Dedifferentiated amniotic fluid mesenchymal stem cell (primary cell): ENCODE measurements around the gene TMEM63B.
"Not testable (repeated sequence)": the region's sequence is repeated elsewhere in the genome, so short reads cannot be mapped to it uniquely, and the experiment has no call there.

Experiments
- DNase-seq: peaks from one replicate; pipeline ENCODE4 v3.0.0-alpha.2; 2016; ENCODE audit errors: extremely low spot score

TMEM63B gene

GRCh38 chr6:44127186-44128019 is at the start of gene TMEM63B, which contains the start of gene MRPL14:
TSS of gene TMEM63B (plus strand) at chr6:44127554. CDS start at chr6:44134585, 7,031 bp downstream.
TSS of gene MRPL14 (minus strand) at chr6:44127452. CDS start at chr6:44116611, 10,841 bp downstream.
- peak; percentile 76 for DNase-seq

- DNase-seq = no peak
Measured at GRCh38 chr6:44078219-44078826, 49.0 kb upstream of the TMEM63B start.

DNA sequence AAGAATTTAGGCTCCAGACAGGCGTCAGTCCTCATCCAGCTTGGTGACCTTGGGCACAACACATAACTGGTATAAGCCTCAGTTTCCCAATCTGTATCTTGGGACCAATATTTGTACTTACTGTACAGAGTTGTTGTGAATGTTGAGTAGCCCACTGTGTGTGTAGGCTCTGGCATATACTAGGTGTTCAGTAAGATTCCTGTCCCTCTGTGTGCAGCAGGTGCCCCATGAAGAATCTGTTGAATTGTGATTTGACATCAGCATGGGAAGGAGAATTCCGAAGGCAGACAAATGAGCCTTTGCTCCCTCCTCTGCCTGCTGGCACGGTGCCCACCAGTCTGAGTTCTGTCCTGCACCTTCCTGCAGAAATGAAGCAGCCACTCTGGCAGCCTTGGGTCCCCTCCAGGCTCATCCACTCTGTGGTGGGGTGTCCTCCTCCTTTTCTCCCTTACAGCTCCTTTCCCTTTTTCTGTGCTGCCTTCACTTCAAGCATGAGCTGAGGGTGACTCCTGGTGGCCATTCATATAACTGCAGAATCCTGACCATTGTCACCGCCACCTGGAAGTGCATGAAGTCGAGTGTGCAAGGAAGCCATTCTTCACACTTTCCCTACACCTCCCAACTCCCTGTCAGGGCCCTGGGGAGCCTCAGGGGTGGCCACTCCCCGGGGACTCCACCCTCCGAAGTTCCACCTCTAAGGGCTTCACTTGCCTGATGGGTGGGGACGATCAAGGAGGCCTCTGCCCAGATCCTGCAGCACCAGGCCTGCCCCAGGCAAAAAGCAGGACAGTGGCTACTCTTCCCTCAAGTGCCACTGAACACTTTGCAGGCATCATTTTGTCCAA is 48.3 kb upstream of the TMEM63B start:
- DNase-seq = peak; percentile 74

DNA sequence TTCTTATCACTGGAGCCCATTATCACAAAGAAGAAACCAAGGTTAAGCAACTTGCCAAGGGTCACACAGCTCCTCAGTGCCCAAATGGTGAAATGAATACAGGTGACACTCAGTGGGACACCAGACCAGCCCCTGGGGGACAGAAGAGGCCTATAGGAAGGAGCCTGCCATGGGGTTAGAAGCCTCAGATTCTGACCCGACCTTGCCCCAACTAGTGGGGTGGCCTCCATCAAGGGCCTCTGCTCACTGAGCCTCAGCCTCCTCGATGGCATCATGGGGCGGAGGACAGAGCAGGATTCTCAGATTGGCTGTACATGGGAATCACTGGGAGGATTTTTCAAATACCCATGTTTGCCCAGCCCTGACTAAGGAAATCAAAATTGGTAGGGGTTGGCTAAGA is 47.7 kb upstream of the TMEM63B start:
- DNase-seq = no peak

DNA sequence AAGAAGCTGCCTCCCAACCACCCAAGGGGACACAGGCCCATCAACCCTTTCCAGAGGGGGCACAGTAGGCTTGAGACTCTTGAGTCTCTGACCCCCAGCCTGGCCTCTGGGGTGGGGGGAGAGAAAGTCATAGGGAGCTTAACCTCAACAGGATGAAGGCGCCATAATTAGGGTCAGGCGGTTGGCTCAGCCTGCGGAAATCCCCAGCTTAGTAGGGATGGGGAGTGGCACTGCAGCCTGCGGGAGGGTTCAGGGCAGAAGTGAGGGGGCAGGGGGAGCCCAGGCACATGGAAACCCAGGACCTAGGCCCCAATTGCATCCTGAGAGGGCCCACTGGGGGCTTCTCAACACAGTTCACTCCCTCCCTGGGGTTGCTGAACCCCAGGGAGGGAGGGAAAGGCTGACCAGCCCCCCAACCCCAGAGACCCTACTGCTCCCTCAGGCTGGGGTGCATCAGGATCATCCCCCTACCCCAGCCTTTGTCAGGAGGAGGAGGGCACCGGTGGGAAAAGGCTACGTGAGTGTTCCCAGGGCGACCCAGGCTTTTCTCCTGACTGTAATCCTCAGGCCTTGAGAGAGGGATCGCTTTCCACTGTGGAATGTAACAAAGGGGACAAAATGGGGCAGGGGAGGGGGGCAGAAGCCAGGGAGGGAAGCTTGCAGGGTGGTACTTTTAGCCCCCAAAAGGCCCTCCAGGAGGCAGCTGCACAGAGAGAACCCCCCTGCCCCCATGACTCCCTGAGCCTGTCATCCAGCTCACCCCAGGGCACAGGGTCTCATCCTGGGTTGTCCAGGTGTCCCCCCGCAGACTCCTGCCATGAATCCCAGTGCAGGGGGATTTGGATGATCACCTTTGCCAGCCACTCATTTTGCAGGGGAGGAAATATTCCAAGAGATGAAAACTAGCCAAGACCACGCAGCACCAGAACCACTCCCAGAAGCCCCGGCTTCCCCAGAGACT is 46.5 kb upstream of the TMEM63B start:
- no peak for DNase-seq

GRCh38 chr6:44081753-44082152 is 45.6 kb upstream of the TMEM63B start:
- DNase-seq = no peak

DNA sequence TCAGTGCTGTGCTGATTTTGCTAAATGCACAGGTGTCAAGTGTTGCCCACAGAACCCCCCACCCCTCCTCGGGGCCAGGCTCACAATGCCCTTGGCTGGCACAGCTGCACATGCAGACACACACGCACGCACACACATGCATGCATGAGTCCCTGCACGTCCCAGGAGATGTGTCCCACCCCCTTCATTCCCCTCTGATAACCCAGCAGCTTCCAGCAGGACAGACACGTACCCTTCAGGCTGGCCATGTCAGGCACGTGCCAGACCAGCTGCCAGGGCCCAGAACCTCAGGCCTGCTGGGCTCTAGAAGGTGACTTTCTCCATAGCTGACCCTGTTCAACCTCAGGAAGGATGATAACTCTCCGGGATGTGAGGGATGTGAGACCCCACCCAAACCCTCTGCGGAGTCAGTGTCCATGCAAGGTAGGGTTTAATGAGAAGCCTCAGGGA is 44.5 kb upstream of the TMEM63B start:
- DNase-seq = no peak

DNA sequence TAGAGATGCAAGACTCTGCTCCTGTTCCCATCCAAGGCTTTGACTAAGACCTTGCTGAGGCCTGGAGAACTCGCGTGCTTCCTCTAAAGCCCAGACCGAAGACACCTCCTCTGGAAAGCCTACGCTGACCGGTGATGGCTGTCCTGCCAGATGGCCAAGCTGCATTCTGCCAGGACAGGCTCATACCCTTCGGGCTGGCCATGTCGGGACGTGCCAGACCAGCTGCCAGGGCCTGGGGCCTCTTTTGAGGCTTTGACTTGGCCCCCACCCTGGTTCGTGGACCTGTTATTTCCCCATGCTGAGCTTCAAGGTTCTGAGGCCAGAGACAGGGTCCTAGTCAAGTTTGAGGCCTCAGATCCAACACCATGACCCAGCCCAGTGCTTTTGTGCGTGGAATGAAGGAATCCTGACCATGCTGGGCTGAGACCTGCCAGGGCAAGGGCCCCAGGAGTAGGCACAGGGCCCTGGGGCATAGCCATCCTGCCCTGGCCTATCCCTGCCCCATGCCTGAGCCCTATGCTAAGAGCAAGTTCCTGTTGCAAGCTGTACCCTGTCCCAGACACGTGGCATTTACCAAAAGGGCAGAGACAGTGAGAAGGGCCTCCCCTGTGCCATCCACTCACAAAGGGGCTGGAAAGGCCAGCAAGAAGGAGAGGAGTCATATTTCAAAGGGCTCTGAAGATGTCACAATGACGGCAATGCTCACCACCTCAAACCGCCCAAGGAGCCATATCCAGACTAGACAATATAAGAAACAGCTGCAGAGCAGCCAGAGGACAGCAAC is 42.9 kb upstream of the TMEM63B start:
- no peak for DNase-seq

DNA sequence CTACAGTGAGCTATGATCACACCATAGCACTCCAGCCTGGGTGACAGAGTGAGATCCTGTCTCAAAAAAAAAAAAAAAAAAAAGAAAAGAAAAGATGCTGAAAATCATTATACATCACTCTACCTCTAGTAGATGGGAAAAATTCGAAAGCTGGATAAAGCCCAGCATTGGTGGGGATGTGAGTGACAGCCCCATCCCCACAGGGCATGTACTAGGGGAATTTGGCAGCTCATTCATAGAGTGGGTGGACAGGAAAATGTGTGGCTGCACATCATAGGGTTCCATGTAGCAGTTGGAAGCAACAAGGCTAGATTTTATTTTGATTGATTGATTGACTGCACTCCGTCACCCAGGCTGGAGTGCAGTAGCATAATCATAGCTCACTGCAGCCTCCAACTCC is 42.1 kb upstream of the TMEM63B start:
- no peak for DNase-seq

DNA sequence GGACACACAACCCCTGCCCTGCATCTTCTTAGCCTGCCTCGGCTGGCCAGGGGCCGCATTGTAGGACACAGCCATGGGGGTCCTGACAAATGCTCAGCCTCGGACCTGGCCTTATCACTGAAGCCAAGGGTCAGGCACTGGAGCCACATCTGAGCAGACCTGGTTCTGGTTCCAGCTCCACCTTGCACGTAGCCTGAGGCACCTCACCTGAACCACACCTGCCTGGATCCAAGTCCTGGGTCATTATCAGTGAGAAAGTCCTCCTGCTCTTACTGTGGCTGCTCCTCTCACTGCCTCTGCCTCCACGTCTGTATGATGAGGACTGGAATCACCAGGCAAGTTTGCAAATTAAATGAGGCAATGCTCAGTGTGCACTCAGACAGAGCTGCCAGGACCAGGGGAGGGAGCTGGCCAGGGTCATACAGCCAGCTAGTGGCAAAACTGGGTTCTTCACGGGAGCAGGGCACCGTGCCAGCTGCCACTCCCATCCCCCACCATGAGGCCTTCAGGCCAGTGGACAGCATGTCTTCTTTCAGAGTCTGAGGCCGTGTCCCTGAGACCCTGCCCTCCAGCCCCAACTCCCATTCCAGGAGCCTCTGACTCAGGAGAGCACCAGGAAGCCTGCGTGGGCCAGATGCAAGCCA is 40.3 kb upstream of the TMEM63B start:
- no peak for DNase-seq

- no peak for DNase-seq
Measured at GRCh38 chr6:44087623-44088022, 39.7 kb upstream of the TMEM63B start.

DNA sequence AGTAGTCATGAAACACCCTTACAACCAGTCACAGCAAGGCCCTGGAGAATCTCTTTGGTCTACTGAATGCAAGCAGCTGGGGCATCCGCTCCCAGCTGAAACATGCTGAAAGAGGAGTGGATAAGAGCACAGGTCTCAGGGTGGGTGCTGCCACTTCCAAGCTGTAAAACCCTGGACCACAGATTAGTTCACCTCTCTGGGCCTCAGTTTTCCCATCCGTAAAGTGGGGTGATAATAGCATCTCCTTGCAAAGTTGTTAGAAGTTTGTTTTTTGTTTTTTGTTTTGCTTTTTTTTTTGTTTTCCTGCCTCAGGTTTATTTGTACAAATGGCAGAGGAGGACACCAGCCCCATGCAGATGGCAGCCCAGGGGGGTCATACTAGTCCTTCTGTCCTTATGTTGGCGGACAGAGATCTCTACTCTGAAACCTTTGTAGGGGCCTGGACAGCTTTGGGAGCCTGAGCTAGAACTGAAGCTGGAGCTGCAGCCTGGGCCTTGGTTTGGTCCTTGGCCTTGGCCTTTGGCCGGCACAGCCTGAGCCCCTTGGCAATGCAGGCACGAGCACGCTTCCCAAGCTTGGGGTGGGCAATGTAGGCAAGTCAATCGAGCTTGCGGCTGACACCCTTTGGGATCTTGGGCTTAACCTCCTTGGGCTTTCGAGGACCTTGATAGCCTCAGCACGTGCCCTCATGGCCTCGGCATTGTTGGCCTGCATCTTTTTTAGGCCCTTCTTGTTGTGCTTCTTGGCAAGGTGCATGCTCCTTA is 38.3 kb upstream of the TMEM63B start:
- no peak for DNase-seq

DNA sequence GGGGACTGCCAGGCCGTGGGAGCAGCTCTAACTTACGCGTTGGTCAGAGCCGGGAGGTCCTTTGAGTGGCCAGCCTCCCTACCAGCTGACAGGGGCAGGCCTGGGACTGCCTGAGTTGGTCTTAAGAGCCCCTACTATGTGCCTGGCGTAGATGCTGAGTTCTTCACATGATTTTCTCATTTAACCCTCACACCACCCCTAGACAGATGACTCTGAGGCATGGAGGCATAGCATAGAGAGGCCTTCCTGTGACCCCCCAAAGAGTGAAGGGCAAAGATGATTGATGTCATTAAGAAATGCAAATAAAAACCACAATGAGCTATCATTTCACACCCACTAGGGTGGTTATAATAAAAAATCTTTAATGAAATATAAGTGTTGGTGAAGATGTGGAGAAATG is 36.9 kb upstream of the TMEM63B start:
- no peak for DNase-seq

DNA sequence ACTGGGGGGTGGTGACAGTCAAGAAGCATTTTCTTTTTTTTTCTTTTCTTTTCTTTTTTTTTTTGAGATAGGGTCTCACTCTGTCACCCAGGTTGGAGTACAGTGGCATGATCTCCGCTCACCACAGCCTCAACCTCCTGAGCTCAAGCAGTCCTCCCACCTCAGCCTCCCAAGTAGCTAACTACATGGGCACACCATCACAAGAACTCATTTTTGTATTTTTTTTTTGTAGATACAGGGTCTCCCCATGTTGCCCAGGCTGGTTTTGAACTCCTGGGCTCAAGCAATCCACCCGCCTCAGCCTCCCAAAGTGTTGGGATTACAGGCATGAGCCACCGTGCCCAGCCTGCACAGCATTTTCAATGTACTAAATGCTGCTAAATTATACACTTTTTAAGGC is 36.0 kb upstream of the TMEM63B start:
- not testable (repeated sequence) for DNase-seq

- DNase-seq = no peak
Measured at GRCh38 chr6:44091981-44092884, 35.1 kb upstream of the TMEM63B start.

GRCh38 chr6:44093066-44093465 is 34.3 kb upstream of the TMEM63B start:
- no peak for DNase-seq

DNA sequence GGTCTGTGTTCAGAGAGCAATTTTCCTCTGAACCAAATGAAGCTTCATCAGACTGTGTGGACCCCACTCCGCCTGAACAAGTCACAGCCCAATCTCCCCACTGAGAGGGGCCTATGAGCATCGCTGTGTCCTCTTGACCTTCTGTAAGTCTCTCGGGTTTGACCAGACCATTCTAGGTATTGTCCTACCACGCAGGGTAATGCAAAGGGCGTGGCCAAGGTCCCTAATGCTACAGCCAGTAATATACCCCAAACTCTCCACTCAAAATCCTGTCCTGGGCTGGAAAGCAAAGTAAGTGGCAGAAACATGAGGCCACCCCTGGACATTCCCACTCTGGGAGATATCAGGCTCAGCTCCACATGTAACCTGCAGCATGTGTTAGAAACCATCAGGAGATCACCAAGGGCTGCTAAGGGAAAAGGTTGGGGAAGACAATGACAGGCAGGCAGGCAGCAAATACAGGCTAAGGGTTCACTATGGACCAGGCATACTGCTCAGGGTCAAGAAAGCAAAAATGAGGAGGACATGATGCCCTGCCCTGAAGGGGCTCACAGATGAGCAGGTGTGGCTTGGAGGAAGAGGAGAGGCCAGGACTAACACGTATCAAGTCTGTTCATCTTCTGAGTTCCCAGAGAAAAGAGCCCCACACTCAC is 33.5 kb upstream of the TMEM63B start:
- no peak for DNase-seq
